IMR-90 (cell line): Measurements from ENCODE around the gene SNX32. TPM values are rescaled to one million over a fixed set of nuclear protein-coding genes. Genes with fewer than 3 reads are reported as not detected.

ENCODE experiments used
- ATAC-seq: fragments of 200-7000 bp; cut with Tn5 transposase; 2 replicates; pipeline ENCODE4 v1.9.1; 2020; ENCODE audit warnings: low read depth, mild to moderate bottlenecking, moderate library complexity
- BruUV-seq: library from RNA; stranded (reverse); fragments of 400-500 nt; replicated peaks from 2 replicates; lab custom pipeline; 2021; lab: Mats Ljungman, UMichigan
- CTCF ChIA-PET: fragments of 300-600 bp; formaldehyde crosslinking; extraction: SDS; loops from one replicate; lab custom pipeline; 2021; ENCODE audit warnings: antibody characterized with exemption; lab: Yijun Ruan, JAX
- POLR2A ChIA-PET: fragments of 300-600 bp; sonication (Branson Sonifier 250); formaldehyde crosslinking; loops from one replicate; lab custom pipeline; 2022; ENCODE audit warnings: antibody characterized with exemption; ENCODE audit not compliant: unreplicated experiment; lab: Charles Lee
- DNase-seq: peaks from one replicate; pipeline ENCODE4 v3.0.0; 2013
- H2AFZ ChIP-seq: replicated peaks from 2 replicates; pipeline ENCODE3; 2013; ENCODE audit warnings: low read length, mild to moderate bottlenecking; ENCODE audit not compliant: poor library complexity
- H2AK5ac ChIP-seq: 2 replicates; pipeline ENCODE4 v1.6.1; 2013; ENCODE audit warnings: low read depth, low read length, inconsistent platforms
- H2AK9ac ChIP-seq: replicated peaks from 2 replicates; pipeline ENCODE3; 2013; ENCODE audit warnings: mild to moderate bottlenecking, low read depth, low read length, moderate library complexity; ENCODE audit not compliant: poor library complexity
- H2BK120ac ChIP-seq: 2 replicates; pipeline ENCODE4 v1.6.1; 2013; ENCODE audit warnings: low read depth, low read length, inconsistent platforms
- H2BK15ac ChIP-seq: 3 replicates; pipeline ENCODE4 v1.6.1; 2013; ENCODE audit warnings: low read depth, low read length, inconsistent platforms
- H2BK20ac ChIP-seq: 2 replicates; pipeline ENCODE4 v1.6.1; 2013; ENCODE audit warnings: low read depth, mild to moderate bottlenecking, inconsistent platforms, low read length, moderate library complexity
- H2BK5ac ChIP-seq: 2 replicates; pipeline ENCODE4 v1.6.1; 2013; ENCODE audit warnings: mild to moderate bottlenecking, low read depth, low read length, inconsistent platforms; ENCODE audit not compliant: poor library complexity, severe bottlenecking
- H3K14ac ChIP-seq: replicated peaks from 2 replicates; pipeline ENCODE4 v1.6.1; 2013; ENCODE audit warnings: low read depth, low read length, inconsistent platforms
- H3K18ac ChIP-seq: 2 replicates; pipeline ENCODE4 v1.6.1; 2013; ENCODE audit warnings: low read depth, low read length, control low read depth
- H3K23ac ChIP-seq: 2 replicates; pipeline ENCODE4 v1.6.1; 2013; ENCODE audit warnings: low read depth, low read length, inconsistent platforms
- H3K27ac ChIP-seq: 2 replicates; pipeline ENCODE4 v1.5.1; 2013; ENCODE audit warnings: mild to moderate bottlenecking, control low read depth, low read length; ENCODE audit not compliant: insufficient read depth
- H3K27me3 ChIP-seq: 2 replicates; pipeline ENCODE4 v1.6.1; 2013; ENCODE audit warnings: low read length; ENCODE audit not compliant: control insufficient read depth, insufficient read depth
- H3K36me3 ChIP-seq: 2 replicates; pipeline ENCODE4 v1.6.1; 2013; ENCODE audit warnings: low read length, mixed read lengths; ENCODE audit not compliant: control insufficient read depth, insufficient read depth
- H3K4ac ChIP-seq: 2 replicates; pipeline ENCODE4 v1.6.1; 2013; ENCODE audit warnings: low read depth, low read length, inconsistent platforms
- H3K4me1 ChIP-seq: 2 replicates; pipeline ENCODE4 v1.6.1; 2013; ENCODE audit warnings: low read length, mixed read lengths; ENCODE audit not compliant: control insufficient read depth, insufficient read depth
- H3K4me2 ChIP-seq: 2 replicates; pipeline ENCODE4 v1.6.1; 2013; ENCODE audit warnings: low read depth, mild to moderate bottlenecking, control low read depth, low read length, moderate library complexity
- H3K4me3 ChIP-seq: 2 replicates; pipeline ENCODE4 v1.5.1; 2013; ENCODE audit warnings: low read depth, mild to moderate bottlenecking, control low read depth, low read length, moderate library complexity; ENCODE audit not compliant: insufficient read depth
- H3K56ac ChIP-seq: 2 replicates; pipeline ENCODE4 v1.6.1; 2013; ENCODE audit warnings: low read length, inconsistent platforms; ENCODE audit not compliant: insufficient read depth; ENCODE audit errors: extremely low read depth
- H3K79me1 ChIP-seq, 2 experiments: 2 replicates each; pipeline ENCODE4 v1.6.1; 2013; ENCODE audit warnings: low read length in 2 of 2, inconsistent platforms in 1 of 2, low read depth in 1 of 2
- H3K9ac ChIP-seq: 2 replicates; pipeline ENCODE4 v1.6.1; 2013; ENCODE audit warnings: low read depth, low read length, control low read depth
- H3K9me1 ChIP-seq: 2 replicates; pipeline ENCODE4 v1.6.1; 2013; ENCODE audit warnings: low read length, inconsistent platforms; ENCODE audit not compliant: insufficient read depth
- H3K9me3 ChIP-seq: 2 replicates; pipeline ENCODE4 v1.6.1; 2013; ENCODE audit warnings: low read length; ENCODE audit not compliant: control insufficient read depth, insufficient read depth
- H4K20me1 ChIP-seq: 2 replicates; pipeline ENCODE4 v1.6.1; 2013; ENCODE audit warnings: low read length, inconsistent platforms; ENCODE audit not compliant: insufficient read depth
- H4K5ac ChIP-seq: 2 replicates; pipeline ENCODE4 v1.6.1; 2013; ENCODE audit warnings: mild to moderate bottlenecking, low read depth, low read length, control low read depth
- H4K8ac ChIP-seq, 2 experiments: 2 replicates each; pipeline ENCODE4 v1.6.1; 2013; ENCODE audit warnings: low read depth in 2 of 2, low read length in 2 of 2, control low read depth in 1 of 2, inconsistent platforms in 1 of 2
- H4K91ac ChIP-seq: 2 replicates; pipeline ENCODE4 v1.6.1; 2013; ENCODE audit warnings: low read depth, low read length, inconsistent platforms; ENCODE audit not compliant: insufficient read depth
- BHLHE40 ChIP-seq: fragments of 150-350 bp; IDR thresholded peaks from 2 replicates; pipeline ENCODE4 v1.6.1; 2016; ENCODE audit warnings: mild to moderate bottlenecking, low read depth, low read length
- CEBPB ChIP-seq: IDR thresholded peaks from 2 replicates; pipeline ENCODE4 v1.6.1; 2012; ENCODE audit warnings: low read depth, low read length, improper control_type of control experiment
- CHD1 ChIP-seq: IDR thresholded peaks from 2 replicates; pipeline ENCODE4 v1.6.1; 2012; ENCODE audit warnings: low read depth, low read length, improper control_type of control experiment
- FOS ChIP-seq: fragments of 150-350 bp; IDR thresholded peaks from 2 replicates; pipeline ENCODE4 v1.6.1; 2016; ENCODE audit warnings: low read depth, low read length
- MAFK ChIP-seq: IDR thresholded peaks from 2 replicates; pipeline ENCODE4 v1.6.1; 2012; ENCODE audit warnings: low read depth, low read length, improper control_type of control experiment
- MAZ ChIP-seq: IDR thresholded peaks from 2 replicates; pipeline ENCODE4 v1.6.1; 2012; ENCODE audit warnings: low read depth, mild to moderate bottlenecking, low read length, improper control_type of control experiment, moderate library complexity, borderline replicate concordance
- MXI1 ChIP-seq: IDR thresholded peaks from 2 replicates; pipeline ENCODE4 v1.6.1; 2012; ENCODE audit warnings: low read depth, mild to moderate bottlenecking, low read length, moderate library complexity, borderline replicate concordance
- NFE2L2 ChIP-seq: fragments of 150-350 bp; IDR thresholded peaks from 2 replicates; pipeline ENCODE4 v1.6.1; 2016; ENCODE audit warnings: low read depth, mild to moderate bottlenecking, low read length
- POLR2A ChIP-seq: IDR thresholded peaks from 2 replicates; pipeline ENCODE4 v1.6.1; 2012; ENCODE audit warnings: mild to moderate bottlenecking, low read depth, low read length
- RCOR1 ChIP-seq: IDR thresholded peaks from 2 replicates; pipeline ENCODE4 v1.6.1; 2012; ENCODE audit warnings: mild to moderate bottlenecking, low read length, improper control_type of control experiment; ENCODE audit not compliant: insufficient replicate concordance
- RFX5 ChIP-seq: IDR thresholded peaks from 2 replicates; pipeline ENCODE4 v1.8.0; 2012; ENCODE audit warnings: low read depth, mild to moderate bottlenecking, low read length, moderate library complexity
- SMC3 ChIP-seq: fragments of 150-350 bp; IDR thresholded peaks from 2 replicates; pipeline ENCODE4 v1.6.1; 2016; ENCODE audit warnings: low read depth, mild to moderate bottlenecking, antibody characterized with exemption, low read length, moderate library complexity
- WGBS, 2 experiments: methylation state at CpG; one replicate each; pipeline versions ENCODE4 v1.1.5 to v1.1.7; 2013; ENCODE audit warnings: missing lambda C conversion rate in 2 of 2; ENCODE audit not compliant: insufficient read length in 1 of 2; ENCODE audit errors: extremely low coverage in 2 of 2; 5-methylcytosine and 5-hydroxymethylcytosine counted together
- dilution Hi-C: fragments of 300-500 bp; cut with HindIII; formaldehyde crosslinking; loops from one replicate; pipeline ENCODE4 v1.14.3; 2018; ENCODE audit warnings: low sequenced_read_pairs; ENCODE audit not compliant: unreplicated experiment
- in situ Hi-C: fragments of 300-500 bp; cut with MboI; formaldehyde crosslinking; loops from 3 replicates; pipeline ENCODE4 v1.14.3; 2019; ENCODE audit warnings: low sequenced_read_pairs, inconsistent platforms, mixed read lengths
- intact Hi-C: fragments of 100-400 bp; cut with micrococcal nuclease; formaldehyde crosslinking; loops from 2 replicates; pipeline ENCODE4 v1.10.0; 2022
- polyA plus RNA-seq, 3 experiments: library from polyadenylated mRNA; depleted of rRNA; stranded (reverse); fragments of >200 nt; gene quantifications; 2 replicates each; pipeline ENCODE4 v1.2.3, GENCODE V29; 2012; ENCODE audit warnings: low replicate concordance in 1 of 3
- total RNA-seq: library from RNA; depleted of rRNA; stranded (reverse); fragments of >200 nt; gene quantifications from 2 replicates; pipeline ENCODE4 v1.2.3, GENCODE V29; 2012
- TF ChIP-seq, protein P1 (sequence below): conservative IDR thresholded peaks from 2 replicates; pipeline ENCODE4 v1.5.1; 2012; ENCODE audit warnings: mild to moderate bottlenecking, low read depth, low read length, improper control_type of control experiment
- TF ChIP-seq, protein P2 (sequence below): fragments of 150-350 bp; IDR thresholded peaks from 2 replicates; pipeline ENCODE4 v1.6.1; 2016; ENCODE audit warnings: low read depth, mild to moderate bottlenecking, low read length, moderate library complexity, borderline replicate concordance

The SNX32 gene
- total and polyA plus RNA-seq, 2 of the 4 experiments (the other 2 are of a cell fraction), result 0.36 to 0.79 TPM

DNA sequence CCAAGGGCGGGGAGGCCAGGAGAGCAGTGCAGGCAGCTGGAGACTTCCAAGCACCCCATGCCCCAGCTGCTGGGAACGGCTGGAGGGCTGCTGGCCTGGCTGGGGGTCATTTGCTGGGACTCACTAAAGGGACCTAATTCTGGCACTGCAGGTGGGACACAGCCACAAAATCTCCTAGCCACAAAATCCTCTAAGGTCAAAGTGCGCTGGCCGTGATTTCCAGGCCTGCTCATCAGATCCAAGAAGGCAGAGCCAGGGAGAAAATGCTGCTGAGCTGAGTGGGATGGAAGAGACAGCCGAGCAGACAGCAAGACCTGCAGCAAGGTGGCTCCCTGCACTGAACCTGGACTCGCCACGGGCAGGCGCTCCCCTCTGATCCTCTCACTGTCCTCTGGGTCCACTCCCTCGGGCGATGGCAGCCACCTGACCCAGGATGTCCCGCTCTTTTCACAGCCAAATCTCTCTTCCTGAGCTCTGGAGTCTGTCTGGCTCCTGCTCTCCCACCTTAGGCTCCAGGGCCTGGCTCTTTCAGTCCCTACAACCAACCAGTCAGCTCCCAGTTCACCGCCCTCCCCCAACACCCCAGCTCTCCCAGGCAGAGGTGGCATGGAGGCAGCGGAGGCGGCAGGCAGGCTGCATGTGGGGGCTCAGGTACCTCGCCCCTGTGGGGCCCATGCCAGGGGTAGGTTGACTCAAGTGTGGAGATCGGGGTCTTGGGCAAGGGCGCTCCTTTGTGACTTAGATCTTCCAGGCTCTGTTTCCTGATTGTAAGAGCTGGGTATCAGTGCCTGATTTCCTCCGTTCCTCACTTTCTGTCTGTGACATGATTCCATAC is 32.4 kb upstream of the SNX32 start:
- H3K9ac ChIP-seq, result no peak overlapping the region
- no peak overlapping the region for H3K14ac ChIP-seq
- H2BK120ac ChIP-seq, result no peak overlapping the region
- no peak overlapping the region for H2AK9ac ChIP-seq
- no peak overlapping the region for H4K91ac ChIP-seq
- H2AFZ ChIP-seq, result no peak overlapping the region
- no peak overlapping the region for H3K23ac ChIP-seq
- no peaks in the 10 kb centered on the region for H3K79me1 ChIP-seq
- H3K4me2 ChIP-seq, result no peak overlapping the region
- H3K4me3 ChIP-seq, result no peak overlapping the region
- H3K27ac ChIP-seq, result no peak overlapping the region
- H3K18ac ChIP-seq, result no peak overlapping the region
- H4K5ac ChIP-seq, result no peak overlapping the region
- no peak overlapping the region for H2BK5ac ChIP-seq
- intact Hi-C loops (no loop called here), in situ Hi-C loops (no loop called here), dilution Hi-C loops (no loop called here)
- H3K4me1 ChIP-seq, result peaks cover 5% of the 10 kb centered on the region; the same call in 1 of the 2 replicates
- no peaks in the 10 kb centered on the region for H3K9me1 ChIP-seq
- H3K4ac ChIP-seq, result no peak overlapping the region
- H2AK5ac ChIP-seq, result no peak overlapping the region
- H3K36me3 ChIP-seq, result no peaks in the 10 kb centered on the region
- peaks cover 46% of the 10 kb centered on the region for H3K27me3 ChIP-seq
- ATAC-seq (no peak), DNase-seq (no peak)
- H4K20me1 ChIP-seq, result no peaks in the 10 kb centered on the region
- H4K8ac ChIP-seq, result no peak overlapping the region
- H2BK20ac ChIP-seq, result no peak overlapping the region
- ChIA-PET POLR2A (interaction anchor here (0.6 kb wide), 1 partner anchor 16 kb away, joined by 3 read pairs; no protein-coding TSS in a partner anchor), CTCF (interaction anchor here (1.4 kb wide), 1 partner anchor 21 kb away, joined by 3 read pairs; no protein-coding TSS in a partner anchor)
- BruUV-seq, result no TSS peak
- no peak overlapping the region for H3K56ac ChIP-seq
- no peaks in the 10 kb centered on the region for H3K9me3 ChIP-seq
- no peak overlapping the region for H2BK15ac ChIP-seq
- 41% methylated on average over 3 of the region's 18 CpGs; no CpG with 5 or more reads in 1 of the 2 experiments for WGBS, 2 experiments
- TF ChIP-seq, protein P1, sequence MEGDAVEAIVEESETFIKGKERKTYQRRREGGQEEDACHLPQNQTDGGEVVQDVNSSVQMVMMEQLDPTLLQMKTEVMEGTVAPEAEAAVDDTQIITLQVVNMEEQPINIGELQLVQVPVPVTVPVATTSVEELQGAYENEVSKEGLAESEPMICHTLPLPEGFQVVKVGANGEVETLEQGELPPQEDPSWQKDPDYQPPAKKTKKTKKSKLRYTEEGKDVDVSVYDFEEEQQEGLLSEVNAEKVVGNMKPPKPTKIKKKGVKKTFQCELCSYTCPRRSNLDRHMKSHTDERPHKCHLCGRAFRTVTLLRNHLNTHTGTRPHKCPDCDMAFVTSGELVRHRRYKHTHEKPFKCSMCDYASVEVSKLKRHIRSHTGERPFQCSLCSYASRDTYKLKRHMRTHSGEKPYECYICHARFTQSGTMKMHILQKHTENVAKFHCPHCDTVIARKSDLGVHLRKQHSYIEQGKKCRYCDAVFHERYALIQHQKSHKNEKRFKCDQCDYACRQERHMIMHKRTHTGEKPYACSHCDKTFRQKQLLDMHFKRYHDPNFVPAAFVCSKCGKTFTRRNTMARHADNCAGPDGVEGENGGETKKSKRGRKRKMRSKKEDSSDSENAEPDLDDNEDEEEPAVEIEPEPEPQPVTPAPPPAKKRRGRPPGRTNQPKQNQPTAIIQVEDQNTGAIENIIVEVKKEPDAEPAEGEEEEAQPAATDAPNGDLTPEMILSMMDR, result no peak
- TF ChIP-seq CHD1, result no peak
- TF ChIP-seq MXI1, result no peak
- TF ChIP-seq CEBPB, result no peak
- no peak for TF ChIP-seq POLR2A
- no peak for TF ChIP-seq BHLHE40
- TF ChIP-seq MAZ, result no peak
- no peak for TF ChIP-seq RFX5
- TF ChIP-seq SMC3, result no peak
- no peak for TF ChIP-seq RCOR1
- TF ChIP-seq, protein P2, sequence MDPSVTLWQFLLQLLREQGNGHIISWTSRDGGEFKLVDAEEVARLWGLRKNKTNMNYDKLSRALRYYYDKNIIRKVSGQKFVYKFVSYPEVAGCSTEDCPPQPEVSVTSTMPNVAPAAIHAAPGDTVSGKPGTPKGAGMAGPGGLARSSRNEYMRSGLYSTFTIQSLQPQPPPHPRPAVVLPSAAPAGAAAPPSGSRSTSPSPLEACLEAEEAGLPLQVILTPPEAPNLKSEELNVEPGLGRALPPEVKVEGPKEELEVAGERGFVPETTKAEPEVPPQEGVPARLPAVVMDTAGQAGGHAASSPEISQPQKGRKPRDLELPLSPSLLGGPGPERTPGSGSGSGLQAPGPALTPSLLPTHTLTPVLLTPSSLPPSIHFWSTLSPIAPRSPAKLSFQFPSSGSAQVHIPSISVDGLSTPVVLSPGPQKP, result no peak
- TF ChIP-seq NFE2L2, result no peak
- TF ChIP-seq FOS, result no peak
- no peak for TF ChIP-seq MAFK
